DMS114 treated with DMSO at 0.1 percent for 48 hours (cell line): ENCODE data around the gene MON1A.

Experiments used
- DNase-seq: peaks from one replicate; lab custom pipeline; 2025; ENCODE audit not compliant: unreplicated experiment; lab: John Stamatoyannopoulos, UW

Gene MON1A

DNA sequence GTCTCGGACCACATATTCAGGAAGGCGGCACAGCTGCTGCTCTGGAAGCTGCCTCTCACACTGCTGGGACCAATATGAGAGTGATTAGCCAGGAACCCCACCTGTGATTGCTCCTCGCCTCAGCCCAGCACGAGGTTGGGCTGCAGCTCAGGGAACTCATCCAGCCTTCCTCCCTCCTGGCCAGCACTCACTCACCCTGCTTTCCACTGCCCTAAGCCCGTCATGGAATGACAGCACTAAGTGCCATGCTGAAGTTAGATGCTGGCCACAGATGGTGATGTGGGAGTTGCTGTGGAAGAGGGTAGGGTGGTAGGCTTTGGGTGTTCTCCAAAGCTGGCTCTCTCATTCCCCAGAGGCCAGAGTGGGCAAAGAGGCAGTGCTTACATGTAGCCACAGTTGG, 33.3 kb downstream of the MON1A start:
- no peak for DNase-seq

DNA sequence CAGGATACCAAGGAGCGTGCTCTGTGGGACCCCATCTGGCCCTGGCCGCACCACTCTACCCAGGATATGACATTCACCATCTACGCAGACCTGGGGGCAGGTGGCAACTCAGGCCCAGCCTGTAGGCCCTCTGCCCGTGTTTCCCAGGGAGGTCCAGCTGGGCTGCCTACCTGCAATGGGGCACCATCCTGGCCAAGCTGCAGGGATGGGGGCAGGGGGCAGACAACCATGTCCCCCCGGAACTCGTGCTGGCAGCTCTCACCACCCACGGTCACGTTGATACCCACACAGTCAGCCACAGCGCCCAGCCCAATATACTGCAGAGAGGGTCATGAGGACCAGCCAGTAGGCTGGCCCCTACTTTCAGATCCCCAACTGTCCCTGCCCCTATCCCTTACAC, 33.8 kb downstream of the MON1A start:
- no peak for DNase-seq

- DNase-seq = no peak
Observed at GRCh38 chr3:49889296-49889695, 40.3 kb downstream of the MON1A start.

DNA sequence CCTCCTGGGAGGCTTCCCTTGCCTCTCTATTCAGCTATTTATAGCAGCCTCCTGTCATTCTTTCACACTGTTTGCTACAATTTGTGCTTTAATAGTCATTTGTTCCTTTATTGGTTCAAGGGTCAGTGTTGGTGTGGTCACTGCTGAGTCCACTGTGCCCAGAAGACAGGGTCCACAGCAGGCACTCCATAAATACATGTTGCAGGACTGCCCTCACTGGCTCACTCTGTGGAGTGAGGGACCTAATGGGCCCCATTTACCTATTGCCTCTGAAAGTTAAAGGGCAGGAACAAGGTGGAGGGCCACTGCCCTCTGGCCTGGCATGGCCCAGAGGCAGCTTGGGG, 42.7 kb downstream of the MON1A start:
- no peak for DNase-seq

DNA sequence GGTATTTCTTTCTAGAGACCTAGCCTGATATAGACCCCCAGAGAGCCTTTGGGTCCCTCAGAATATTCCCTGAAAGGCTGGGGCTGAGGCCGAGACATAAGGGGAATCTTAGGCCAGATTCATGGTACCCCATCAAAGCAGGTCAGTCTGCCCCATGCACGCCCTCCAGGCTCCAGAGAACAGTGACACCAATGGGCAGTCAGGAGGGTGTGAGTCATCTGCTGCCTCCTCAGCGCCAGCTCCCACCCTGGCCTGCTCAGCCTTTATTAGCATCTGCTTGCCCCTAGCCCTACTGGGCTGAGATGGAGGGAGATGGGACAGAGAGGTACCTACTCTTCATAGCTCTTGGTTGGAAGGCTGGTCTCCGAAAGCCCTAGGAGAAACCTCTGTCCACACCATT, 45.6 kb downstream of the MON1A start:
- no peak for DNase-seq

GRCh38 chr3:49882166-49882565, 47.4 kb downstream of the MON1A start:
- no peak for DNase-seq

DNA sequence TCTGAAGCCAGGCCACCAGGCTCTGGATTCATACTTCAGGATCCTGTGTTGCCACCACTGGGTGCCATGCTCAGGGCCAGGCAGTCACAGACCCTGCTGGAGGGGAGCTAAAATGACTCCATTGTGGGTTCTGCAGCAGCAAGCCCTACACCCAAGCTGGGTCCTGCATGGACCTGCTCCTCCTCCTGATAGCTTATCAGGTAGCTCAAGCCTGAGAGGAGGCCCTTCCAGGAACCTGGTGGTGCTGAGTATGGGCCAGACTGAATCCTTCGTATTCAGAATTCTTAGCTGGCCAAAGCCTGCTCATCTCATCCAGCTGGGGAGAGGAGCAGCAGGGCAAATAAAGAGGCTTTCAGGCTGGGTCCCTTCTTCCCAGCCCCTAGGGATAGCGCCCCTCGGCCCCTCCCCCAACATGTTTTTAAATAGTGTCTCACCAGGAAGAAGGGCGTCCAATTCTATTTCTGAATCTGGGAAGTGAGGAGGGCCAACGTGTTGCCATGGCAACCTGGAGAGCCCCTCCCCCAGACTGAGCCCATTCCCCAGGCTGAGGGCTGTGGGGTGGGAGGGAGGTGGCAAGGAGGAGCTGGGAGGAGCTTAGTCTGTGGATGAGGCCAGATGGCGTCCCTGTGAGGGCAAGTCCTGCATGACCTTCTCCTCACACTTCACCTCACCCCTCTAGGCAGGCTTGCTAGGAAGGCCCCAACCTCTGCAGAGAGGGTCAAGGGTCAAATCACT, 48.9 kb downstream of the MON1A start:
- no peak for DNase-seq

DNA sequence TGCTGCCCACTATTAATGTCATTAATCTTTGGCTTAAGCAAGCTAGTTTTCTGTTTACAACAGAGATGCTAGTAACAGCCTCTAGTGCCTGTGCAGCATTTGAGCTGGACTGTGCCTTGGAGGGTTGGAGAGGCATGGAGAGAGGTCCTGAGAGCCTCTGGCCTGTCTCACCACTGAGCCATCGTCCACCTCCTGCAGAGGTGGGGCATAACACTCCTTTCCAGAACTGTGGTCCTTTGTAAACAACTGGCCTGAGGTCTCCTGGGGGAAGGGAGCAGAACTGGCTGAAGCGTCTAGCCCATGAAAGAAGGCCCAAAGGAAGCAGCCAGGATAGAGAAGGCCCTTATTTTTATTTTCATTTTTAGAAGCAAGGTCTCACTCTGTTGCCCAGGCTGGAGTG, 49.9 kb downstream of the MON1A start:
- no peak for DNase-seq

DNA sequence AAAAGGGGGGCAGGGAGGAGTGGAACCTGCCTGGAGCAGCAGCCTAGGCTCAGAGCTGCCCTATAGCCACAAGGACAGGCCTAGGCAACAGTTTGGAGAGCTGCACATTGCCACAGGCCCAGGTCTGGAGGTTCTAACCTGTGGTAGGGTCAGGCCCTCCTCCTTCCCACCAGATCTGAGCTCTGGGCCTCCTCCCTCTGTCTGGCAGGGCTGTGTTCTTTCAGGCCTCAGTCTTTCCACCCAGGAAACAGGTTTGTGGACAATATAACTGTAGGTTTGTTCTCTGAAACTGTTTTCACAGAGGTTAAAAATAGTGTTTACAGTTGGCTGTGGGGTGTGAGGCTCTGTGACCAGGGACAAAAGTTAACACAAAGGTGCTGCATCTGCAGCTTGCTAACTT, 50.9 kb downstream of the MON1A start:
- DNase-seq = no peak

DNA sequence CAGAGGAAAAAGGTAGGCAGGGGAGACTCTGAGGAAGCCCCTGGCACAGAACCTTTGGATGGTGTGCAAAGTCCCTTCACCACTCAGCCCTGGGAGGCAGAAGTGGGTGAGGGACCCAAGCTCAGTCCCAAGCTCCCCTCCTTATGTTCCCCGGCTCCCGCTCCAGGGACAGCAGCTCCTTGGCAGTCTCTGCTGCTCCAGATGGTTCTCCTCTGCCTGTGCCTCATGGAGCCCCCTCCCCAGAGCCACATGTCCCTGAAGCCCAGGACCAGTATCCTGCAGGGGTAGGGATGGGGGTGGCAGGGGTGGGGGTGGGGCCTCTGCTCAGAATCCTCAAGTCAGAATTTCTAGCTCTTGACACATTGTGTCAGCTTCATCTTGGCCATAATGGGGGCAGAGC, 51.9 kb downstream of the MON1A start:
- DNase-seq = no peak

- no peak for DNase-seq
Observed at GRCh38 chr3:49876567-49876966, 53.0 kb downstream of the MON1A start.

- no peak for DNase-seq
Observed at GRCh38 chr3:49873623-49874022, 56.0 kb downstream of the MON1A start.

- DNase-seq = no peak
Observed at GRCh38 chr3:49872801-49873281, 56.8 kb downstream of the MON1A start.

DNA sequence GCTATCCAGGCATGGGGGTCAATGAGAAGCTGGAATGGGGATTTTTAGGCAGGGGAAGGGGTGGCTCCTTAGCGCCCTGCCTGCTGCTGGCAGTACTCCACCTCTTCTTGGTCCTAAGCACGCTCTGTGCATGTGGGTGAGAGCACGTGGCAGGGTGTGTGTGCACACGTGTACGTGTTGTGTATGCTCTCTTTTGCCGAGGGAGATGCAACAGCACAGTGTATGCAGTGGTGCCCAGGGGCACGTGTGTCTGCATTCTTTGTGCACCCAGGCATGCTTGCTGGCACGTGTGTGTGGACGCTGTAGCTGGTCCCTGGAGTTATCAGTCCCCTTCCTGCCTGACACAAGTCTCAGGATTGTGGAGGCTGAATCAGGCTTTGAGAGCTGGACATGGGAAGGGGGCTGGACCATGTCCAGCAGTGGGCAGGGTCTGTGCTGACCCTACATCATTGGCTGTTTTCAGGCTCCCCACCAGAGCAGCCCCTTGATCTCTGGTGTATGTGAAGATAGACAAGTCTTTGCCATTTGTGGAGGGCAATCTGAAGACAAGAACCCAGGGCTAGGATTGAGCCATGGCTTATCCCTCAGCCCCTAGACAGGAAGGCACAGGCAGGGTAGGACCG, 58.0 kb downstream of the MON1A start:
- DNase-seq = no peak

- no peak for DNase-seq
Observed at GRCh38 chr3:49869525-49870126, 60.0 kb downstream of the MON1A start, which contains the start of gene CAMKV. CAMKV (minus strand) TSS chr3:49869906; CDS start chr3:49862388, 7,518 bp downstream.

DNA sequence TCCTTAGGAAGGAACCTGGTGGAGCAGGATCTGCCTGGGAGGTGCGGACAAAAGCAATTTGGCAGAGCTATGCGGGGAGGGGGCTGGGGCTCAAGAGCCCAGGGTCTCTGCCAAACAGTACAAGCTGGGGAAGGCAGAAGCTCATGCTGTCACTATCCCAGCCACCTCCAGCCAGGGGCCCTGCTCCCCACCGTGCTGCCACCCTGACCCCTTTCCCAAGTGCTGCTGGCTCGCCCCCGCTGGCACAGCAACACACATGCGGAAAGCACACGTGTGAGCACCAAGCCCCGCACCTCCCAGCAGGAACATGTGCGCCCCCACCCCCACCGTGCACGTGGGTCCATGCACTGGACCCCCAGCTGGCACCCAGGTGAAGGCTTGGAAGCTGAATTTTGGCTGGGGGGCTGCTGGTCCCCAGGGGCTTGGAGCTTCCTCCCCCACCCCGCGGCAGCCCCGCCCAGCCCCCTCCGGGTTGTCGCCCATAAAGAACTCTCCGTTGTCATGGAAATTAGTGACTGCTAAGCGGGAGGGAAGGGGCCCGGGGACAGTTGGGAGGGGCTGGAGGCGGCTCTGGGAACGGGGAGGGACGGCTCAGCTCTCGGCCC, 60.6 kb downstream of the MON1A start:
- no peak for DNase-seq

- DNase-seq = no peak
Observed at GRCh38 chr3:49867871-49868321, 61.7 kb downstream of the MON1A start.

DNA sequence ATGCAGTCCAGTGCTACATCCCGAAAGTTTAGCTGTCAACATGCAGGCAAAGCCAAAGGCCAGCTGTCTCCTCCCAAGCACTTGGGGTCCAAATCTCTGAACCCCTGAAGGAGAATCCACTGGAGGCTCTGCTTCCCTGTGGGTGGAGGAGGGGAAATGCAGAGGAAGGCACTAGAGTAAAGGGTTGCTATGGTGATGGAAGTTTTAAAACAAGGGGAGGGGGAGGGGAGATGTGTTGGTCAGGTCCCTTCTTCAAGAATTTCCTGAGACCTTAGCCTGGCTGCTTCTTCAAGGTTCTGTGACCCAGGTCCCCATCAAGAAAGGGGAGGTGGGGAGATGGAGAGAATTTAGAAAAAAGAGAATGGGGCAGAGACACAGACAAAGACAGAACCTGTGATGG, 62.2 kb downstream of the MON1A start:
- no peak for DNase-seq

DNA sequence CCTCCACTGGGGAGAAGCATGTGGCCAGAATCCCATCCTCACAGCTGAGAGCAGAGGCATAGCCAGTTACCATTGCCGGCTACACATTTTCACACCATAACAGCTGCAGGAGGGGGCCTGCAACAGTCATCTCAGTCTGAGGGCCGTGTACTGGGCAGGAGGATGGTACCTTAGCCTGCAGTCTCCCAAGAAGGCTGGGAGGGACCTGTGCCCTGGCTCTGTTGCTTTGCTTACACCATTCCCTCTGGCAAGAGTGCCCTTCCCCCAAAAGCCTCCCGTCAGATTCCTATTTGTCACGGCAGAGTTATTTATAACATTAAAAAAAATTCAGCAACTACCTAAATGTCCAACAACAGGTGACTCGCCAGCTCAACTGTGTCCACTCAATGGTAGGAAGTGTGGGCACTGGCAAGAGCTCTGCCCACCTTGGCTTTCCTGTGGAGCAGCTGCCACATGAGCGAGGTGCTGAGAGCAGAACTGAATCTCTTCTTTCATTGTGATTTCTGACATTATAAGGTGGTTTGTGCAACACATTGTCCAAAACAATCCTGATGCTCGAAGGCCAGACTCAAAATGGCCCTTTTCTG, 64.3 kb downstream of the MON1A start:
- no peak for DNase-seq

DNA sequence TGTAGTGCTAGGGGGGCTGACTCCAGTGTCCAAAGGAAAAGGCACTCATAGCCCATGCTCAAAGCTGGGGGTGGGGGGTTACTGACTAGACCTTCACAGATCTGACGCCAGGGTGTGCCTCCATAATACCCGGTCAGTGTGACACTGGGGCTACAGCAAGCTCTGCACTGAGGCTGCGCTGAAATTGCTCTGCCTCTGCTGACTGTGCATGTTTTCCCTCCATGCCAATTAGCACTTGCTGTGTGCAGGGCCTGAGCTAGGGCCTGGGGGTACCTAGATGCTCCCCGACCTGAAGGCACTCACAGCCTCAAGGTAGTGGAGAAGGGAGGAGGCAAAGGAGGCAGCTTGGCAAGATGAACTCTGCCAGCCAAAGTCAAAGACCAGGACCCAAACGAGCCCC, 65.1 kb downstream of the MON1A start:
- no peak for DNase-seq

GRCh38 chr3:49859576-49860305, 69.9 kb downstream of the MON1A start:
- DNase-seq = no peak
